Esophagus muscularis mucosa (tissue), 4 donors: ENCODE measurements around the gene TMEM248. TPM values are rescaled to one million over a fixed set of nuclear protein-coding genes. Genes with fewer than 3 reads are reported as not detected.
"Not testable (repeated sequence)": the region's sequence is repeated elsewhere in the genome, so short reads cannot be mapped to it uniquely, and the experiment has no call there.

Experiments used
- DNase-seq: peaks from one replicate; pipeline ENCODE4 v3.0.0-alpha.2; 2017; ENCODE audit errors: extremely low spot score
- H3K27ac ChIP-seq, 4 donors: fragments of 200-600 bp; sonication (generic); replicated peaks in 1 of 4; 1 replicate in 3 of 4; 2 replicates in 1 of 4; pipeline ENCODE4 v1.5.1; 2016 to 2019; ENCODE audit warnings: mild to moderate bottlenecking in 1 of 4
- H3K27me3 ChIP-seq, 4 donors: fragments of 200-600 bp; sonication (generic); one replicate each; pipeline versions ENCODE4 v1.5.1 to v1.6.0; 2016 to 2019
- H3K36me3 ChIP-seq, 4 donors: fragments of 200-600 bp; sonication (generic); one replicate each; pipeline ENCODE4 v1.5.1; 2016 to 2019
- H3K4me1 ChIP-seq, 4 donors: fragments of 200-600 bp; sonication (generic); one replicate each; pipeline ENCODE4 v1.5.1; 2016 to 2019
- H3K4me3 ChIP-seq, 4 donors: fragments of 200-600 bp; sonication (generic); 1 replicate in 2 of 4; 2 replicates in 2 of 4; pipeline ENCODE4 v1.5.1; 2016 to 2019; ENCODE audit warnings: mild to moderate bottlenecking in 4 of 4, moderate library complexity in 1 of 4
- H3K9me3 ChIP-seq, 4 donors: fragments of 200-600 bp; sonication (generic); 1 replicate in 3 of 4; 2 replicates in 1 of 4; pipeline ENCODE4 v1.5.1; 2016 to 2019
- EP300 ChIP-seq: sonication (generic); formaldehyde crosslinking; IDR thresholded peaks from one replicate; pipeline ENCODE4 v1.6.1; 2017; ENCODE audit warnings: antibody characterized with exemption
- POLR2A ChIP-seq: fragments of 450-650 bp; IDR thresholded peaks from one replicate; pipeline ENCODE4 v1.6.1; 2017; ENCODE audit warnings: antibody characterized with exemption, moderate library complexity, mild to moderate bottlenecking, low read depth
- POLR2AphosphoS5 ChIP-seq, 2 donors: sonication (generic); formaldehyde crosslinking; IDR thresholded peaks; one replicate each; pipeline ENCODE4 v1.6.1; 2017; ENCODE audit warnings: antibody characterized with exemption in 2 of 2
- WGBS: methylation state at CpG from one replicate; pipeline ENCODE4 v1.1.5; 2018; 5-methylcytosine and 5-hydroxymethylcytosine counted together
- intact Hi-C: fragments of 100-400 bp; cut with DNase I; formaldehyde crosslinking; loops from one replicate; pipeline ENCODE4 v1.15.1; 2023
- total RNA-seq, 4 donors: library from RNA; depleted of rRNA; stranded (reverse); fragments of >200 nt; gene quantifications; one replicate each; pipeline versions ENCODE4 v1.1.0 to v1.2.1, GENCODE V29; 2016
- TF ChIP-seq, protein P1 (sequence below), 3 experiments: fragments of 200-600 bp in 2 of 3; fragments of 450-650 bp in 1 of 3; sonication (generic) in 2 of 3; IDR thresholded peaks; one replicate each; pipeline ENCODE4 v1.5.1; 2017 to 2019; ENCODE audit warnings: antibody characterized with exemption in 3 of 3, mild to moderate bottlenecking in 2 of 3, moderate library complexity in 1 of 3

Gene TMEM248
- total RNA-seq, 4 donors from 2014 or later = 87.6 to 113 (median 99.7) TPM

DNA sequence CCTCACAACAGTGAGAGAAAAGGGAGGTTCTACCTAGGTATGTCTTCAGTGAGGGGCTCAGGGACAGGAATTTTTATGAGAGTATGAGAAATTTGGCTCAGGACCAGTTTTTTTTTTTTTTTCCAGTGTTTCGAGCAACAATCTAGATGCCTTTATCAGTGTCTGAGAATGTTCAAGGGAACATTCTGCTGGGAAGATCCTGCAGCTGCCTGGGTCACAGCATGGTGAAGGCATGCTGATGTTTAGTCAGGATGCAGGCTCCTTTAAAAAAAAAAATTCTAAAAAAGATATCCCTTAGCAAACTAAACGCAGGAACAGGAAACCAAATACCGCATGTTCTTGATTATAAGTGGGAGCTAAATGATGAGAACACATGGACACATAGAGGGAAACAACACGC is 43.4 kb downstream of the TMEM248 start:
- H3K4me1 ChIP-seq = no peaks in the 10 kb centered on the region
- TF ChIP-seq POLR2A (no peak), POLR2AphosphoS5 (IDR thresholded peaks at IDR 0.05) (no peak), EP300 (no peak)
- TF ChIP-seq, protein P1, sequence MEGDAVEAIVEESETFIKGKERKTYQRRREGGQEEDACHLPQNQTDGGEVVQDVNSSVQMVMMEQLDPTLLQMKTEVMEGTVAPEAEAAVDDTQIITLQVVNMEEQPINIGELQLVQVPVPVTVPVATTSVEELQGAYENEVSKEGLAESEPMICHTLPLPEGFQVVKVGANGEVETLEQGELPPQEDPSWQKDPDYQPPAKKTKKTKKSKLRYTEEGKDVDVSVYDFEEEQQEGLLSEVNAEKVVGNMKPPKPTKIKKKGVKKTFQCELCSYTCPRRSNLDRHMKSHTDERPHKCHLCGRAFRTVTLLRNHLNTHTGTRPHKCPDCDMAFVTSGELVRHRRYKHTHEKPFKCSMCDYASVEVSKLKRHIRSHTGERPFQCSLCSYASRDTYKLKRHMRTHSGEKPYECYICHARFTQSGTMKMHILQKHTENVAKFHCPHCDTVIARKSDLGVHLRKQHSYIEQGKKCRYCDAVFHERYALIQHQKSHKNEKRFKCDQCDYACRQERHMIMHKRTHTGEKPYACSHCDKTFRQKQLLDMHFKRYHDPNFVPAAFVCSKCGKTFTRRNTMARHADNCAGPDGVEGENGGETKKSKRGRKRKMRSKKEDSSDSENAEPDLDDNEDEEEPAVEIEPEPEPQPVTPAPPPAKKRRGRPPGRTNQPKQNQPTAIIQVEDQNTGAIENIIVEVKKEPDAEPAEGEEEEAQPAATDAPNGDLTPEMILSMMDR (IDR thresholded peaks at IDR 0.05) = no peak
- H3K27ac ChIP-seq = no peak overlapping the region
- no peaks in the 10 kb centered on the region for H3K9me3 ChIP-seq
- peaks cover 0 to 15% (median 3%) of the 10 kb centered on the region in 4 donors for H3K36me3 ChIP-seq
- 54% methylated on average over 4 of the region's 4 CpGs for WGBS
- intact Hi-C loops = no loop called here
- no peak for DNase-seq
- no peak overlapping the region for H3K4me3 ChIP-seq
- no peaks in the 10 kb centered on the region for H3K27me3 ChIP-seq

DNA sequence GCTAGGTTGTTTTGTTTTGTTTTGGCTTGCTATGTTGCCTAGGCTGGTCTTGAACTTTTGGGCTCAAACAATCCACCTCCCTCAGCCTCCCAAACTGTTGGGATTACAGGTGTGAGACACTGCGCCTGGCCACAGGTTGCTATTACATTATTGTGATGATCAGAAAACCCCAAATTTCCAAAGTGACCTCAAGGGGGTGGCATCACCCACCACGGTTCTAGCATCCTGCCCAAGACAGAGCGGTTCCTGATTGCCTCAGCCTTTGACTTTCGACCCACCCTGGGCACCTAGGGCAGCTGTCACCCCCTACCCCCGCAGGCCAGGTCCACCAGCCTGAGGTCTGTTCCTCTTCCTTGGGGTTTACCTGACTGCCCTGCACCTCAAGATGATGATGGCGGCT is 46.0 kb downstream of the TMEM248 start:
- no peak for TF ChIP-seq POLR2AphosphoS5 (IDR thresholded peaks at IDR 0.05)
- TF ChIP-seq EP300 = no peak
- TF ChIP-seq, protein P1 (IDR thresholded peaks at IDR 0.05) = no peak
- no peak for TF ChIP-seq POLR2A
- Histone ChIP-seq H3K4me1 (no peaks in the 10 kb centered on the region), H3K27ac (no peak overlapping the region), H3K9me3 (no peaks in the 10 kb centered on the region), H3K27me3 (no peaks in the 10 kb centered on the region), H3K36me3 (no peaks in the 10 kb centered on the region), H3K4me3 (no peak overlapping the region)
- DNase-seq = no peak
- intact Hi-C loops = no loop called here
- WGBS = 79% methylated on average over 6 of the region's 6 CpGs

DNA sequence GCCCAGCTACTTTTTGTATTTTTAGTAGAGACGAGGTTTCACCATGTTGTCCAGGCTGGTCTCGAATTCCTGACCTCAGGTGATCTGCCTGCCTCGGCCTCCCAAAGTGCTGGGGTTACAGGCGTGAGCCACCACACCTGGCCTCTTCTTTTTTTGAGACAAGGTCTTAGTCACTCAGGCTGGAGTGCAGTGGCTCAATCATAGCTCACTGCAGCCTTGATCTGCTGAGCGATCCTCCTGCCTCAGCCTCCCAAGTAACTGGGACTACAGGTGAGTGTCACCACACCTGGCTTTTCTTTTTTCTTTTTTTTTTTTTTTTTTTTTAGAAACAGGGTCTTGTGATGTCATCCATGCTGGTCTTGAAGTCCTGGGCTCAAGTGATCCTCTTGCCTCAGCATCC is 48.0 kb downstream of the TMEM248 start:
- H3K27me3 ChIP-seq, DNase-seq, H3K4me1 ChIP-seq, H3K9me3 ChIP-seq, H3K27ac ChIP-seq, intact Hi-C loops, H3K4me3 ChIP-seq, H3K36me3 ChIP-seq: not testable (repeated sequence)
- 90% methylated on average over 5 of the region's 5 CpGs for WGBS

DNA sequence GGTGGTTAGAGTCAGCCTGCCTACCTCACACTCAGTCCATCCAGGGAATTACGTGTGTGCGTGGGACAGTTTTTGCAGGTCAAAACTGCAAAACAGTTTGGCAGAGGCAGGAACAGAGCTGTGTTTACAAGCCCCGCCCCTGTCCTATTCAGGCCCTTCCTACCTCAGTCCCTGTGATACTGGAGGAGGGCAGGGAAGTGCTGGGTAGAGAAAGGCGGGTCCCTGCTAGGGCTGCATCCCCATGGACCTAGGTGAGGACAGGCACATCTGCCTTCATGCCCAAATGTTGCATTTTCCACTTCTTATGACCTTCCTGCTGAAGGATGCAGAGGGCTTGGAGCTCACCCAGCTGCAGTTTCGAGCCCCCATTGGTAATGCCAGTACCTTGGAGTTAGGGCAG is 49.3 kb downstream of the TMEM248 start:
- Histone ChIP-seq H3K4me1 (no peaks in the 10 kb centered on the region), H3K27me3 (no peaks in the 10 kb centered on the region), H3K27ac (no peak overlapping the region), H3K9me3 (no peaks in the 10 kb centered on the region), H3K36me3 (no peaks in the 10 kb centered on the region), H3K4me3 (no peak overlapping the region)
- no peak for DNase-seq
- WGBS = 87% methylated on average over 5 of the region's 5 CpGs
- intact Hi-C loops = no loop called here
- TF ChIP-seq POLR2AphosphoS5 (IDR thresholded peaks at IDR 0.05) (no peak), POLR2A (no peak), EP300 (no peak)
- TF ChIP-seq, protein P1 (IDR thresholded peaks at IDR 0.05) = no peak

DNA sequence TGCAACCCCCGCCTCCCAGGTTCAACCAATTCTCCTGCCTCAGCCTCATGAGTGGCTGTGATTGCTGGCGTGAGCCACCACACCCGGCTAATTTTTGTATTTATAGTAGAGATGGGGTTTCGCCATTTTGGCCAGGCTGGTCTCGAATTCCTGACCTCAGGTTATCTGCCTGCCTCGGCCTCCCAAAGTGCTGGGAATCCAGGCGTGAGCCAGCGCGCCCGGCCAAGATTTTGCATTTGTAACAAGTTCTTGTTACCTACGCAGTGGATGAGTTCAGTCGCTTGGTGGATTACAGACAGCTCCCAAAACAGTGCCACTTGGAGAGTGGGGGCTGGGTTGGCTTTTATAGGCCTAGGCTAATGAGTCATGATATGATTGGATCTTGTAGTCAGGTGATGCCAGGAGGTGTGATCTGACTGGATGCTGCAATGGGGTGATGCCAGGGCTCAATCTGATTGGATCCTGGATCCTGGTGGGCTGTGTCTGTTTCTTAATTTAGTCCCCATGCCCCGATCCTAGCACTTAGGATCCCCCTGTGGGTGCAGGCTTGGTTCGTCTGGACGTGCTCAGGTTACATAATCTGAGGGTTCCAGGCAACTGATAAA is 54.1 kb downstream of the TMEM248 start:
- TF ChIP-seq, protein P1 (IDR thresholded peaks at IDR 0.05) = no peak
- TF ChIP-seq POLR2AphosphoS5 (IDR thresholded peaks at IDR 0.05) (no peak), POLR2A (no peak), EP300 (no peak)
- Histone ChIP-seq H3K4me1 (no peaks in the 10 kb centered on the region), H3K9me3 (peaks cover 0 to 7% (median 0%) of the 10 kb centered on the region in 4 donors), H3K27me3 (no peaks in the 10 kb centered on the region), H3K4me3 (no peak overlapping the region), H3K36me3 (no peaks in the 10 kb centered on the region), H3K27ac (no peak overlapping the region)
- WGBS = 97% methylated on average over 15 of the region's 15 CpGs
- no peak for DNase-seq
- intact Hi-C loops = no loop called here

DNA sequence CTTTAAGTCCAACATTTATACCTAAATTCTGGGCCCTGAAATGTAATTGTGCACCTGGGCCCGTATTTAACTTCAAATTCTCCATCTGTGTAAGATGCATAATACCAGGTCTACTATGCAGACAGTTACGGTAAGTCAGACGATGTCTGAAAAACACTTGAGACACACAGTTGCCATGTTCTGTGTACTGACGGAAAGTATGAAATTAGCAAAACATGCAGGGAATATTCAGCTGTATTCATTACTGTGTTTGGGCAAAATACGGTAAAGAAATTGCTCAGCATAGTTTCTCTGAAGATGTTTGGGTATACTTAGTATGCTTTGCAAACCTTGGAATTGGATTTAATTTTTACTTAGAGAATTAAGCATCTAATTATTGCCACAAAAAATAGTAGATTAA is 57.3 kb downstream of the TMEM248 start:
- intact Hi-C loops, H3K27me3 ChIP-seq: not testable (repeated sequence)

DNA sequence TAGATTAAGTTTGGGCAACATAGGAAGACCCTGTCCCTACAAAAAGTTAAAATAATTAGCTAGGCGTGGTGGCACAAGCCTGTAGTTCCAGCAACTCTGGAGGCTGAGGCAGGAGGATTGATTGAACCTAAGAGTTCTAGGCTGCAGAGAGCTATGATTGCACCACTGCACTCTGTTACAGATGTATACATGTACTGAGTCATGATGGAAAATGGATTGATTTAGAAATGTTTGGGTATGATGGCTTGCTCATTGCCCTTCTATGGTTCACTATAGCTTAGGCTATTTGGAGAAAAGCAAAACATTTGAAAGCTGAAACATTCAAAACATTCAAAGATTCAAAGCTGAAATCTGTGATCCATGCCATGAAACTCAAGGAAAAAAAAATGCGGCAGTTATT is 58.0 kb downstream of the TMEM248 start:
- peaks cover 0 to 13% (median 0%) of the 10 kb centered on the region in 4 donors for H3K9me3 ChIP-seq
- H3K27me3 ChIP-seq, H3K4me1 ChIP-seq, H3K36me3 ChIP-seq, H3K4me3 ChIP-seq, DNase-seq, intact Hi-C loops: not testable (repeated sequence)
- WGBS = 88% methylated on average over 2 of the region's 2 CpGs
- peak overlapping the region in 1 of 4 donors; percentile 27 for H3K27ac ChIP-seq

More for the DNA sequence above, 57.3 kb downstream of the TMEM248 start:
- not testable (repeated sequence) for H3K4me3 ChIP-seq, H3K4me1 ChIP-seq, DNase-seq, H3K27ac ChIP-seq, H3K36me3 ChIP-seq
- peaks cover 0 to 13% (median 0%) of the 10 kb centered on the region in 4 donors for H3K9me3 ChIP-seq
- 97% methylated on average over 3 of the region's 5 CpGs for WGBS

DNA sequence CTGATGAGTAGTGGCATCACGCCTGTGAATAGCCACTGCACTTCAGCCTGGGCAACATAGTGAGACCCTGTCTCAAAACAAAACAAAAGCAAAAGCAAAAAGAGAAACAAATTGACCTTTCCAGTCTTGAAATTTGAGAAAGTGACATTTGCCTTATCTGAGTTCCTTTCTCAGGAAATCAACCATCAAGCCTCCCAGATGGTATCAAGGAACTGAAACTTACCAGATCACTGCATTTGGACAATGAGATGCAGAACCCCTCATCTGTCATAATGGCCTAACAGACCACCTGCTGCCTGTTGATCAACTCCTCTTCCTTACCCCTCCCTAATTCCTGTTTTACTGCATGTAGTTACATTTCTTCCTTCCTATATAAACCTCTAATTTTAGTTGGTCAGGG is 59.3 kb downstream of the TMEM248 start:
- H3K27ac ChIP-seq, H3K36me3 ChIP-seq, H3K4me1 ChIP-seq, H3K4me3 ChIP-seq, H3K27me3 ChIP-seq, DNase-seq: not testable (repeated sequence)
- intact Hi-C loops = loop anchor here (10.0 kb wide), 1 partner anchor 136 kb away; no protein-coding TSS in a partner anchor
- WGBS = 85% methylated on average over 1 of the region's 1 CpG
- H3K9me3 ChIP-seq = peaks cover 0 to 13% (median 0%) of the 10 kb centered on the region in 4 donors
